Sigmoid colon (tissue), 4 donors: ENCODE results near the gene BSPH1.

Source experiments
- POLR2A ChIP-seq, 2 donors: fragments of 450-650 bp; IDR thresholded peaks; one replicate each; pipeline ENCODE4 v1.6.1; 2016; ENCODE audit warnings: antibody characterized with exemption in 2 of 2, mild to moderate bottlenecking in 2 of 2, moderate library complexity in 2 of 2
- POLR2AphosphoS5 ChIP-seq, 4 donors: sonication (generic); formaldehyde crosslinking; IDR thresholded peaks; one replicate each; pipeline ENCODE4 v1.6.1; 2017; ENCODE audit warnings: antibody characterized with exemption in 4 of 4
- TF ChIP-seq, protein P1 (sequence below), 4 experiments: fragments of 450-650 bp in 3 of 4; fragments of 200-600 bp in 1 of 4; IDR thresholded peaks; one replicate each; pipeline ENCODE4 v1.5.1; 2016 to 2019; ENCODE audit warnings: antibody characterized with exemption in 4 of 4, mild to moderate bottlenecking in 3 of 4, moderate library complexity in 2 of 4

GRCh38 chr19:48025480-48025879 lies 33.5 kb upstream of the BSPH1 start:
- TF ChIP-seq, protein P1, sequence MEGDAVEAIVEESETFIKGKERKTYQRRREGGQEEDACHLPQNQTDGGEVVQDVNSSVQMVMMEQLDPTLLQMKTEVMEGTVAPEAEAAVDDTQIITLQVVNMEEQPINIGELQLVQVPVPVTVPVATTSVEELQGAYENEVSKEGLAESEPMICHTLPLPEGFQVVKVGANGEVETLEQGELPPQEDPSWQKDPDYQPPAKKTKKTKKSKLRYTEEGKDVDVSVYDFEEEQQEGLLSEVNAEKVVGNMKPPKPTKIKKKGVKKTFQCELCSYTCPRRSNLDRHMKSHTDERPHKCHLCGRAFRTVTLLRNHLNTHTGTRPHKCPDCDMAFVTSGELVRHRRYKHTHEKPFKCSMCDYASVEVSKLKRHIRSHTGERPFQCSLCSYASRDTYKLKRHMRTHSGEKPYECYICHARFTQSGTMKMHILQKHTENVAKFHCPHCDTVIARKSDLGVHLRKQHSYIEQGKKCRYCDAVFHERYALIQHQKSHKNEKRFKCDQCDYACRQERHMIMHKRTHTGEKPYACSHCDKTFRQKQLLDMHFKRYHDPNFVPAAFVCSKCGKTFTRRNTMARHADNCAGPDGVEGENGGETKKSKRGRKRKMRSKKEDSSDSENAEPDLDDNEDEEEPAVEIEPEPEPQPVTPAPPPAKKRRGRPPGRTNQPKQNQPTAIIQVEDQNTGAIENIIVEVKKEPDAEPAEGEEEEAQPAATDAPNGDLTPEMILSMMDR (IDR thresholded peaks at IDR 0.05): no peak
- TF ChIP-seq POLR2AphosphoS5 (IDR thresholded peaks at IDR 0.05) (no peak), POLR2A (IDR thresholded peaks at IDR 0.05) (no peak)
